HG02981 (cell line): ENCODE results near the gene TXNDC11.
A peak's percentile ranks its signal among the peaks of the same experiment; 100 is the strongest.
"Not testable (repeated sequence)": the region's sequence is repeated elsewhere in the genome, so short reads cannot be mapped to it uniquely, and the experiment has no call there.

ENCODE experiments used
- ATAC-seq: cut with Tn5 transposase; IDR thresholded peaks from one replicate; pipeline ENCODE4 v1.9.1; 2021; ENCODE audit warnings: mild to moderate bottlenecking, moderate library complexity; ENCODE audit not compliant: unreplicated experiment

TXNDC11 gene

GRCh38 chr16:11742536-11743307, at the start of gene TXNDC11:
Gene TXNDC11 (minus strand): TSS chr16:11742857. CDS start chr16:11742730, 127 bp downstream.
- peak; percentile 85 for ATAC-seq

GRCh38 chr16:11791144-11791828, 48.6 kb upstream of the TXNDC11 start:
- no peak for ATAC-seq

- ATAC-seq, result no peak
Observed at GRCh38 chr16:11788914-11789313, 46.3 kb upstream of the TXNDC11 start.

GRCh38 chr16:11784980-11785599, 42.4 kb upstream of the TXNDC11 start:
- not testable (repeated sequence) for ATAC-seq

- ATAC-seq, result not testable (repeated sequence)
Observed at GRCh38 chr16:11784381-11784780, 41.7 kb upstream of the TXNDC11 start.

- no peak for ATAC-seq
Observed at GRCh38 chr16:11784038-11784369, 41.3 kb upstream of the TXNDC11 start.

GRCh38 chr16:11783319-11784037, 40.8 kb upstream of the TXNDC11 start:
- ATAC-seq, result peak; percentile 54

DNA sequence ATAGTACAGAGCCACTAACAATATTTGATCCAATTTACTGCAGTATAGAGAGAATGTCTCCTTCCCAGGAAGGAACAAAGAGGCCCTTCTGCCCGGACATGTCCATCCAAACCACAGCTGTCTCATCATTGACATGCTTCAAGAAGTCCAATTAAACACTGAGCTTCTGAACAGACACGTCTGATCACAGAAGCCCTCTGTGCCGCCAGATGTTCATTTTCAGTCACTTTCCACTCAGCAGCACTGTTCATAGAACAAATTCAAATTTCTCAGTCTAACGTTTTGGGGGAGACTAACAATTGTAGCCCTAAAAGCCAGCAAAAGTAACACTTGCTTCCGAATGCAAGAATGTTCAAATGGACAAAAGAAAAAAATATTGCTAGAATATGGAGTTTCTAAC, 39.1 kb upstream of the TXNDC11 start:
- ATAC-seq, result no peak

GRCh38 chr16:11780991-11781680, 38.5 kb upstream of the TXNDC11 start:
- ATAC-seq, result no peak

- ATAC-seq, result no peak
Observed at GRCh38 chr16:11779074-11779473, 36.4 kb upstream of the TXNDC11 start.

DNA sequence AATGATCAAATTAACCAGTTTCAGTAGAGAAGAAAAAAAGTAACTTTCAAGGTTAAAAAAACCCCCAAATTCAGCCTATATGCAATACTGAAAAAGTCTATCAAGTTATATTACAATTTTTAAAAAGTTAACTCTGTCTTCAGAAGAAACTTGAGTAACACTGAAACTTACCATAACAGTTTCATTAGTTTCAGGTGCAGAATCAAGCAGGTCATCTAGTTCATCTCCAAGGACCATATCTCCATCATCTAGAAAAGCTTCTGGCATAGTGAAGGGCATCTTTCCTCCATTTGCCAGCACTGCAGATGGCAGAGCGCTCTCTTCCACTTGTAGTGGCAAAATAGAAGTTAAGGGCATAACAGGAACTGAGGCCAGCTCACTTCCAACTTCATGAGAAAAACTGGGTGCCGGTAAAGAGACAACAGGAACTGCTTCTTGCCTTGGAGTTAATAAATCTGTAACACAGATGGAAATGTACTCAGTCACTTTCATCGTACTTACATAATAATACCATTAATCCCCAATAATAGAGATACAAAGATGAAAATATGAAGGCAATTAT, 31.5 kb upstream of the TXNDC11 start:
- no peak for ATAC-seq

GRCh38 chr16:11768849-11769248, 26.2 kb upstream of the TXNDC11 start:
- no peak for ATAC-seq

DNA sequence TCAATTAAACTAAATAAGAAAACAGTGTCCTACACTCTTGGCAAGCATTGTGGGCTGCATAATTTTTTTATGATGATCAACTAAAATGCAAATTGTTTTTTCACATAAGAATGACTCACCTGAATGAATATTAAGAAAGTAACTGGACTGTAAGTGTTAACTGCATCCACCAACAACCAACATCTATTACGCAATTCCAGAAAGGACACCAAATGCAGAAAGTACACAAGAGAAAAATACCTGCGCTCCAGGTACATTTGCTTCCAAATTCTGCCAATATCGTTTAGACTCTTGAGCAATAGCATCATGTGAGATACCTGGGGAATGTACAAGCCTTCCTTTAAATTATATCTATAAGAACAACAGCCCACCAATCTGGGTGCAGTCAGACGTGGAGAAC, 19.8 kb upstream of the TXNDC11 start:
- ATAC-seq, result no peak

DNA sequence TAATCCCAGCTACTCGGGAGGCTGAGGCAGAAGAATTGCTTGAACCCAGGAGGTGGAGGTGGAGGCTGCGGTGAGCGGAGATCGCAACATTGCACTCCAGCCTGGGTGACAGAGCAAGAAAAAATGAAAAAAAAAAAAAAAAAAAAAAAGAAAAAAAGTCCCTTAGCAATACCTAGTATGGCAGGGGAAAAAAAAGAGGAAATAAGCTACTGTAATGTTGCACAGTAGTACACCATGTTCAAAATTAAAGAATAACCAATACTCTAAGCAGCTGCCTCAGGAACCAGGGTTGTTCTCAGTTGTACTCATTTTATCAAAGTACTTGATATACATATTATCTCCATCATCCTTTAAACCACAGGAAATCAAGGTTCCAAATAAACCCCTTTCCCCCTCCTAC, 17.3 kb upstream of the TXNDC11 start:
- no peak for ATAC-seq

DNA sequence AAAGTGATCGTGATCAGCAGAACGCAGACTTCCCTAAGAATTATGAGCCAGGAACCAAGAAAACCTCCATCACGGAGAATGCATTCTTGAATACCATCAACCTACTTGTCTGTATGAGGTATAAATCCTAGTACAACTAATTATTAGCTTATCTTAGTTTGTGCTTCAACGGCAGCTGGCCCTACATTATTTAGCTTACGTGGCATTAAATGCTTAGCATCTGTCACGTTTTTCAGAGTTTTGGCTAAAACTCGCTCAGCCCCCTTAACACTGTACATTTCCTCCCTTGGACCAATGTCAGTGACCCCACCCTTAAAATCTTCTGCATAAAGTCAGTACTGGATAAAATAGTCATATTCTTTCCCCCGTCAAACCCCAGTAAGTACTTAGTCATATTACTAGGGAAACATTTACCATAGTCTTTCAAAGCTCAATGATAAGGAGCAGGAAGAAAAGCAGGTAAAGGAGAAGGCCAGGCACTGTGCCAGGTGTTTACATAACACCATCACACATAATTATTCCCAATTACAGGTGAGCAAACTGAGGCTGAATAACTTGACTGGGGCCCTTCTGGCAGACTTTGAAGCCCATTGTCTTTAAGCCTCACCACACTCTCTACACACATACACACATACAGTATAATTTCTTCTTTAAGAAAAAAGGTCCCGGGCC, 16.6 kb upstream of the TXNDC11 start:
- ATAC-seq, result no peak

- no peak for ATAC-seq
Observed at GRCh38 chr16:11757671-11758545, 15.3 kb upstream of the TXNDC11 start.

- no peak for ATAC-seq
Observed at GRCh38 chr16:11756248-11756647, 13.6 kb upstream of the TXNDC11 start.

GRCh38 chr16:11755022-11755760, 12.5 kb upstream of the TXNDC11 start:
- no peak for ATAC-seq
